Endothelial cell of umbilical vein (primary cell): ENCODE data around the gene CASKIN2.

Experiments used
- CTCF ChIP-seq, 2 donors: IDR thresholded peaks; 1 replicate in 1 of 2; 2 replicates in 1 of 2; pipeline ENCODE4 v1.5.1; 2011; ENCODE audit warnings: low read length in 2 of 2, mild to moderate bottlenecking in 2 of 2, moderate library complexity in 2 of 2, control low read depth in 1 of 2, inconsistent platforms in 1 of 2, low read depth in 1 of 2; ENCODE audit not compliant: insufficient read depth in 1 of 2; ENCODE audit errors: extremely low read depth in 1 of 2
- POLR2AphosphoS5 ChIP-seq: IDR thresholded peaks from 2 replicates; pipeline ENCODE4 v1.6.1; 2012; ENCODE audit warnings: low read depth, mild to moderate bottlenecking, control low read depth, low read length, moderate library complexity; ENCODE audit not compliant: insufficient read depth

- TF ChIP-seq CTCF (IDR thresholded peaks at IDR 0.05; ENCODE audit: extremely low read depth in 1 of 2, insufficient read depth in 1 of 2, low read depth in 1 of 2, low read length in 2 of 2), result no peak
- no peak for TF ChIP-seq POLR2AphosphoS5
Measured at GRCh38 chr17:75517297-75517865, 2.0 kb upstream of the CASKIN2 start.
